UCSD-AML1 (cell line): ENCODE data around the gene AATK.
"Not testable (repeated sequence)": the region's sequence is repeated elsewhere in the genome, so short reads cannot be mapped to it uniquely, and the experiment has no call there.

Experiments used
- DNase-seq: peaks from one replicate; lab custom pipeline; 2025; ENCODE audit not compliant: unreplicated experiment; lab: John Stamatoyannopoulos, UW

Gene AATK

DNA sequence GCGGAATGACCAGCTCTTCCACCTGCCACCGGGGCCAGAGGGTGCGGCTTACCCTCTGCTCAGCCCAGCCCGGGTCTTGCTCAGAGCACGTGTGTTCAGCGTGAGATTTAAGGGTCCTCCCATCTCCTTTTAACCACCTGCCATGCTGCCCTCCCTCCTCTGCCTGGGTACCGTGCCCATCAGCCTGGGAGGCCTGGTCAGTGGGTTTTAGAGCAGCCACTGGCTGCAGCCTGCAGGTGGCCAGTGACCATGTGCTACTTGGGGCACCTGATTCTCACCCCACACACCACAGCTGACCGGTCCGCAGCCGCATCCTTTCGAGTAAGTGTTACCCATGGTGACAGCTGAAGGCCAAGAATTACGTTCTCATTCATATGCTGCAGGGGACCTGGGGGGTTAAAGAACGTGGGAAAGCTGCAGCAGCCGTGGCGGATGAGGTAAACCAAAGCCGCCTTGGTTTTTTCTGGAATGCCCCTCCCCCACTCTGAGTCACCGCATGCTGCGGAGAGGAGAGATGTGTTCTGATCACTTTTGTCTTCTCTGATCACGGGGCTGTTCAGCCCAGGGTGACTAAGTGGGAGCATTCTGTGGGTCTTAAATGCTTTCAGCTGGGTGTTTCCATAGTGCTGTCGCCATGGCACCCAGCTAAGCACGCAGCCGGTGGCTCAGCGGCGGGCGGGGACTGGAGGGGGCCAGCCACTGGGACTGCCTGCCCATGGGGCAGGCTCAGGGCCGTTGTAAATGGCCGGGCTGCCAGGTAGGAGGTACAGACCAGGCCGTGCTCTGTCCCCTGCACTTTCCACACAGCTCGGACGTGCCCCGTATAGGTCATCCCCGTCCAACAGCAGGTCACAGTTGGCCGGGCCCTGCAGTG lies 71.3 kb downstream of the AATK start:
- peak; percentile 25 for DNase-seq

- no peak for DNase-seq
These were observed 72.2 kb downstream of the AATK start for GRCh38 chr17:81093619-81094508.

DNA sequence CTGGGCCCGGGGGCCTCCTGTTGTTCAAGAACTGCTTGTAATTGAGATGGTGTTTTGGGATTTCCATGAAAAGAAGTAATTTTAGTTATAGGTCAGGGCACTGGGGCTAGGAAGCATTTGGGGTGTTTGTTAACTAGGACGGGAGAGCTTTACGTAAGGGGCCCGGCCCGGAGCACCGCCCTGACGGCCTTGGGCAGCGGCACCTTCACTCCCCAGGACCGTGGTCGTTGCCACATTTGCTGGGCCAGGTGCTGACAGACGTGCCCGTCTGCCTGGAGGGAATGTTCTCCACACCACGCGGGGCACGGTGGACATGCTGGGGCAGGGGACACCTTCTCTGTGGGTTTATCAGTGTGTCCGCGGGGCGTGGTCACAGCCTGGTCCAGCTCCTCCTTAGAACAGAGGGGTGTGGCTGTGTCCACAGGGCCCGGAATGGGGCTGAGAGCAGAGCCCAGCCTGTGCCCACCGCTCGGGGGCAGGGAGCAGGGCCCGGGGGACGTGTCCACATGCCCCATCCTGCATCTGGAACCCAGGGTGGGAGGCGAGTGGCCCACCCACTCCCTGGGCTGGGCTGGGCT lies 73.4 kb downstream of the AATK start:
- DNase-seq = no peak

DNA sequence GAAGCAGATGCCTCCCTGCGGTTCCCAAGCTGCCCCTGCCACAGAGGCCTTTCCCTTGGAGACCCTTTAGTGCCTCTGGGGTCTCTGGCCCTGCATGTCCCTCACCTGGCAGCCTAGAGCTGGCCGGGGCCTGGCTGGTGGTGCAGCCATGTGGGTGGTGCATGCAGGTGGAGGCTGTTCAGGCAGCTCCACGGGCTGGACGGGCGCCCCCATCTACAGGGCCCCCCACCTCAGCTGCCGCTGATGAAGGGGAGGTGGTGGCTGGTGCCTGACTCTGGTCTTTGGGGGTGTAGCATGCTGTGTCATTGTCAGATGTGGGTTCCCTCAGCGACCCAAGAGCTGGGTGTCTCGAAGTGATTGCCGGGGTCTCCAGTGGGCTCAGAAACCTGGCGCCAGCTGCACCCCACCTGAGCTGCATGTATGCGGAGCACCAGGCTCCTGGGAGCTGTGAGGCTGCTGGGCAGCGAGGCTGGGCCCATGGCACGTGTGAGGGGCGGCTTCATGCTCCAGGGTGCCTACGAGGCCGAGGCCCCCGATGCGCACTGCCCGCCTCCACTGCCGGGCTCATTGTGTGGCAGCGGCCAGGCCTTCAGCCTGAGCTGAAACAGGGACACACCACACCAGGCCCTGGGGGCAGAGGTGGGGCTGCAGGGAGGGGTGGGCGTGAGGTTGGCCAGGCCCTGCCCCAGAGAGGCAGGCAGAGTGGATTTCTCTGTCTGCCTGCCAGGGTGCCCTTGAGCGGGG lies 74.1 kb downstream of the AATK start:
- no peak for DNase-seq

DNA sequence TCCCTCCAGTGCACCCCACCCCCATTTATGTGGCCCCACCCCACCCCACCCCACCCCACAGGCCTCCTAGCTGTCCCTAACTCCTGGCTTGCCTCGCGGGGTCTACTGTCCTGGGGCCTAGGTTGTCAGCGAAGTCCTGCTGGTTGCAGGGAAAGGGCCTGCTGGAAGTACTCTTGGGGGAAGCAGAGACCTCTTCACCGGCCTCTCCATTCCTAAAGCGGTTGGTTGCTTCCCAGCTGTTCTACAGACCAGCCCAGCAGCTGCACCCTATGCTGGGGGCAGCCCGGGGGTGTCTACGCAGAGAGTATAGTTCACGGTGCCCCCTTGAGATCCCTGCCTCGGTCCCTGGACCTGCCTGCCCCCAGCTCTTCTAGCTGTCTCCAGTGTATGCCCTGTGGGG lies 74.9 kb downstream of the AATK start:
- no peak for DNase-seq

DNA sequence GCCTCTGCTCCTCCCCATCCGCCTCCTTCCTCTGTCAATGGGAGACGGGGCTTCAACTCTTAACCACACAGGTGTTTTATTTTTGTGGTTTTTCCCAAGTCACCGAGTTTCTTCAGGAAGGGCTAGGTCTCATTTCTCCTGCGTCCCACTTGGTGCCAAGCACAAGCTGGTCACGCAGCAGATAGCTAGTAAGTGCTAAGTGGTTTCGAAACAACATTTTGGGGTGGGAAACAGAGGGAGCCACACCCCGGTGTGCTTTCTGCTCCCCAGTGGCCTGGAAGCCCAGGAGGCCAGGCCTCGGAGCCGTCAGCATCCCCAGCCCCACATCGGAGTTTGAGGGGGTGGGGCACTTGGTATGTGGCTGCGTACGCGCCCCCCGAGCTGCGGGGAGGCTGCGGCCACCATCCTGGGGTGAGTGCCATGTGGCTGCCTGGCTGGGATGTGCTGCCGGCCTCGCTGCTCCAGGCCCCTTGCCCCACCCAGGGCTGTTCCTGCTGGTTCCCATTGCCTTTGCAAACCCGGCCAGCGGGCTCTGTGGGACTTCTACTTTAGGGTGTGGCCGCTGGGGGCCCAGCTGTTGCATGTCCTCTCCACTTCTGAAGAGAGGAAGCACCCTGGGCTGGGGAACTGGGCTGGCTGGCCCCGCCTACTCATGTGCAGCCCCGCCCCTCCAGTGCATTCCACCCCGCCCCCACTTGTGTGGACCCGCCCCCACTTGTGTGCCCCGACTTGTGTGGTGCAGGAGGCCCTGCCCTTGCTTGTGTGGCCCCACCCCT lies 75.5 kb downstream of the AATK start:
- DNase-seq = peak; percentile 36

DNA sequence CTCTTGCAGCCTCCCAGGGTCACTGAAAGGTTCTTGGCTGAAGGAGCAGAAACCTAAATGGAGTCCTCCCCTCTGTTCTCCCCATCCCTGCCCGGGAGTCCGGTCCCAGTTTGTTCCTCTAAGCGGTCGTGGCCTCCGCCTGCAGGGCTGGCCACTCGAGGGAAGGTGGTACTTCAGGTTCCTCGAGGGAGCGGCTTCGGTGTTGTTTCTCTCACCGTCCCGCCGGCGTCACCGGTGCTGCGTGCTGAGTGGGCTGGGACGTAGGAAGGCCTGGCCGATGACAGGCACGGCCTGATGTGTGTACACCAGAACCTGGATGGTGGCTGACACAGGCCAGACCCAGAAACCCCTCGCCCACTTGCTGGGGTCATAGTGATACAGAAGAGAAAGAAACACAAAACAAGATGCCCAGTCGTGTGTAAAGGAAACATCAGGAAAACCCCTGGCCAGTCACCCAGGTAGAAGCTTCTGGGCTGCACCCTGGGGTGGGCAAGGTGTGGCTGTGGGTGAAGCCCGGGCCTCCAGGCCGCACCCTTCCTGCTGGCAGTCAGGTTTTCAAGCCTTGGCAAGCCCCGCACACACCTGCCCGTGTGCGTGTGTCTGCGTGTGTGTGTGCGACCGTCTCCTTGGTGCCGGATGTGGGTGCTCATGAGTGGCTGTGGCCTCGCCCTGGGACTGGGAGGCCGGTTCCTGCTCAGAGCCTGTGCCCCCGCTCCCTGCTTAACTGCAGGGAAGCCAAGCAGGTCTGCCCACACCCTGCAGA lies 79.1 kb downstream of the AATK start:
- no peak for DNase-seq

- DNase-seq = no peak
These were observed 80.6 kb downstream of the AATK start for GRCh38 chr17:81085420-81085911.

GRCh38 chr17:81084680-81085419 lies 81.2 kb downstream of the AATK start:
- no peak for DNase-seq

GRCh38 chr17:81083125-81083765 lies 82.8 kb downstream of the AATK start:
- DNase-seq = no peak

GRCh38 chr17:81082177-81083073 lies 83.6 kb downstream of the AATK start:
- no peak for DNase-seq

DNA sequence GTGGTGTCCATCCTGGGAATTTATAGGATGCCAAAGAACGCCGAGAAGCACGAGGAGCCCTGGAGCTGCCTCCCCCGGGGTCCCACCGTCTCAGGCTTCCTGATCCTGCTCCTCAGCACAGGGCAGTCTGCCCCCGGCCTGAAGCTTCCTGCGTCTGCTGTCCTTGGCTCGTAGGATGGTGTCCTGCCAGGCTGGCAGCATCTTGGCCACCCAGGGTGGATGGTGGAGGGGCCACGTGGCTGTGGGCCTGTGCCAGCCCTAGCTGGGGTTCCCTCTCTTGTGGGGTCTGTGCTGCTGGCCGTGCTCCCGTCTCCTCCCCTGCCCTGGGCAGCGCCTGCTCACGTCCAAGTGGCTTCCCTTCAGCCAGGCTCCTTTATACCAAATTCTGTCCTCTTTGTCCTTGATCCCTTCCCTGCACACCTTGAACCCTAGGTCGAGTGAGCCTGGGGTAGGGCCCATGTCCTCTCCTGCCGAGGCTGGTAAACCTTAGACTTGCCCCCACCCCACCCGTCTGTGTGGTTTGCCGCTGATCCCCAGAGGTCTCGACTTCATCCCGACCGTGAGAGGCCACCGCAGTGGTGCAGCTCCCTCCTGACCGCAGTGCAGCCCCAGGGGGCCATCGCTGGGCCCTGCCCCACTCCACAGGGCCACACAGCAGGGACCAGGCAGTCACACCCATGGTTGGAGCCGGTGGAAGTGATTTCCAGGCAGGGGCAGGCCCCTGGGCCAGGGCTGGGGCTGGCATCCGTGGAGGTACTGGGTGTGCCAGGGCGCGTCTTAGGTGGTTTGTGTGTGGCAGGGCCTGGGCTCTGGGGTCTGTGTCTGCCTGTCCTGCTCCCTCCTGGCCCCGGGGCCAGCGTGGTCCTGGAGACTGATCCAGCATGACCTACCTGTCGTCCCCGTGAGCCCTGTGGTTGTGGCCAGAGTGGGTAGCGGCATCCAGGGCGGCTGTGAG lies 84.5 kb downstream of the AATK start:
- no peak for DNase-seq

DNA sequence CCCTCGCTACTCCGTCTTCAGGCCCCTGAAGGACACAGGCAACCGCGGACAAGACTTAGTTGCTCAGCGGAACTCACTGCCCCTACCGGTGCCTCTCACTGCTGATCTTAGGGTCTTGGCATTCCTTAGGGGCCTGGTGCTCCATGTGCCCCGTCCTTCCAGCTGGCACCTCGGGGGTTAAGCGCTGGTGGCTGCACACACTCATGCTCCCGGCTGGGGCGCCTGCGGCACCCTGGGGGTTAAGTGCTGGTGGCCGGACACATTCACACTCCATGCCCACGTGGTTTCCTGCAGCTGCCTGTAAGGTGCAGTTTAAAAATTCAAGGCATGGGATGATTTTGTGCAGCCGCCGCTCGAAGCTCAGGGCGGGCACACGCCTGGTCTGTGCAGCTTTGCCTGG lies 86.0 kb downstream of the AATK start:
- no peak for DNase-seq

DNA sequence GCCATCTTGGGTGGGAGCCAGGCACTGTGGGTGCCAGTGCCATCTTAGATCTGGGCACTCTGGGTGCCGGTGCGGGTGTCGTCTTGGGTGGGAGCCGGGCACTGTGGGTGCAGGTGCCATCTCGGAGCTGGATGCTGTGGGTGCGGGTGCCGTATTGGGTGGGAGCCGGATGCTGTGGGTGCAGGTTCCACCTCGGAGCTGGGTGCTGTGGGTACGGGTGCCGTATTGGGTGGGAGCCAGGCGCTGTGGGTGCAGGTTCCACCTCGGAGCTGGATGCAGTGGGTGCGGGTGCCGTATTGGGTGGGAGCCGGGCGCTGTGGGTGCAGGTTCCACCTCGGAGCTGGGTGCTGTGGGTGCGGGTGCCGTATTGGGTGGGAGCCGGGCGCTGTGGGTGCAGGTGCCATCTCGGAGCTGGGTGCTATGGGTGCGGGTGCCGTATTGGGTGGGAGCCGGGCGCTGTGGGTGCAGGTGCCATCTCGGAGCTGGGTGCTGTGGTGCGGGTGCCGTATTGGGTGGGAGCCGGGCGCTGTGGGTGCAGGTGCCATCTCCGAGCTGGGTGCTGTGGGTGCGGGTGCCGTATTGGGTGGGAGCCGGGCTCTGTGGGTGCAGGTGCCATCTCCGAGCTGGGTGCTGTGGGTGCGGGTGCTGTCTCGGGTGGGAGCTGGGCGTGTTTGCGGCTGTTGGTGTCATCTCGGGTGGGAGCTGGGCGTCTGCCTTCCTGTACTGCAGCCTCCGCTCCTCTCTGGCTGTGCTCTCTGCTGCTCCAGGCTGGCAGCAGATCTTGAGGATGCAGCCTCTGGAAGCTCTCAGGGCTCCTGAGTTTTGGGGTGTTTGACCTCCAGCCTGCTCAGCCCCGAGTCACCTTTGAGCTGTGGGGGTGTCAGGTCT lies 87.8 kb downstream of the AATK start:
- DNase-seq = not testable (repeated sequence)

- no peak for DNase-seq
These were observed 89.8 kb downstream of the AATK start for GRCh38 chr17:81076141-81076679.
